ENCODE results near the gene SPANXB1.
"Not testable (repeated sequence)": the region's sequence is repeated elsewhere in the genome, so short reads cannot be mapped to it uniquely, and the experiment has no call there.

Gene SPANXB1, protein sequence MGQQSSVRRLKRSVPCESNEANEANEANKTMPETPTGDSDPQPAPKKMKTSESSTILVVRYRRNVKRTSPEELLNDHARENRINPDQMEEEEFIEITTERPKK

DNA sequence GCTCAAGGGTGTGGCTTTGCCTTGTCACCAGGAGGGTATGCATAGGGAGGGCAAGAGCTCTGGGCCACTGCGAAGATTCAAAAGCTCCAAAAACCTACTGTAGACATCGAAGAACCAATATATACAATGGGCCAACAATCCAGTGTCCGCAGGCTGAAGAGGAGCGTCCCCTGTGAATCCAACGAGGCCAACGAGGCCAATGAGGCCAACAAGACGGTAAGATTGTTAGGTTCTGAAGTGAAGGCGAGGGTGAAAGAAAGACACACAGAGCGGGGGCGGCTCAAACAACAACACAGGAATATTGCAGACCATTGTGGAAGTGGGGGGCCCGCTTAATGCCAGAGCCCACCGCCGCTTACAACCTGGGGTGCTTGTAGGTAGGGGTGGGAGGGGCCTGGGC is at the start of gene SPANXB1:
SPANXB1 (plus strand) TSS at position 27 of the 400 bp plus-strand sequence; CDS start at position 127, 100 bp downstream.
- not testable (repeated sequence) for H3K27ac ChIP-seq (ENCODE audit: low read length); H3K4me3 ChIP-seq (ENCODE audit: low read length); H3K36me3 ChIP-seq (ENCODE audit: control insufficient read depth, low read depth, low read length); H3K4me1 ChIP-seq (ENCODE audit: control insufficient read depth, low read depth, low read length); H3K27me3 ChIP-seq (ENCODE audit: control insufficient read depth, insufficient read depth, low read length); H3K9ac ChIP-seq (ENCODE audit: low read length)
- peaks cover 15% of the 10 kb centered on the region for H3K9me3 ChIP-seq (ENCODE audit: control insufficient read depth, low read depth, low read length)

GRCh38 chrX:140967036-140967435 is 35.4 kb upstream of the SPANXB1 start:
- no peaks in the 10 kb centered on the region for H3K36me3 ChIP-seq (ENCODE audit: control insufficient read depth, low read depth, low read length)
- H3K27ac ChIP-seq (ENCODE audit: low read length) = no peak overlapping the region
- no peak overlapping the region for H3K4me3 ChIP-seq (ENCODE audit: low read length)
- H3K27me3 ChIP-seq (ENCODE audit: control insufficient read depth, insufficient read depth, low read length) = no peaks in the 10 kb centered on the region
- H3K9ac ChIP-seq (ENCODE audit: low read length) = no peak overlapping the region
- peaks cover 11% of the 10 kb centered on the region for H3K9me3 ChIP-seq (ENCODE audit: control insufficient read depth, low read depth, low read length)
- no peaks in the 10 kb centered on the region for H3K4me1 ChIP-seq (ENCODE audit: control insufficient read depth, low read depth, low read length)

- Histone ChIP-seq H3K4me3 (ENCODE audit: low read length) (no peak overlapping the region), H3K9ac (ENCODE audit: low read length) (no peak overlapping the region), H3K27me3 (ENCODE audit: control insufficient read depth, insufficient read depth, low read length) (no peaks in the 10 kb centered on the region), H3K4me1 (ENCODE audit: control insufficient read depth, low read depth, low read length) (no peaks in the 10 kb centered on the region), H3K36me3 (ENCODE audit: control insufficient read depth, low read depth, low read length) (no peaks in the 10 kb centered on the region), H3K27ac (ENCODE audit: low read length) (no peak overlapping the region), H3K9me3 (ENCODE audit: control insufficient read depth, low read depth, low read length) (peaks cover 12% of the 10 kb centered on the region)
Measured at GRCh38 chrX:140971099-140971795, 31.1 kb upstream of the SPANXB1 start.

DNA sequence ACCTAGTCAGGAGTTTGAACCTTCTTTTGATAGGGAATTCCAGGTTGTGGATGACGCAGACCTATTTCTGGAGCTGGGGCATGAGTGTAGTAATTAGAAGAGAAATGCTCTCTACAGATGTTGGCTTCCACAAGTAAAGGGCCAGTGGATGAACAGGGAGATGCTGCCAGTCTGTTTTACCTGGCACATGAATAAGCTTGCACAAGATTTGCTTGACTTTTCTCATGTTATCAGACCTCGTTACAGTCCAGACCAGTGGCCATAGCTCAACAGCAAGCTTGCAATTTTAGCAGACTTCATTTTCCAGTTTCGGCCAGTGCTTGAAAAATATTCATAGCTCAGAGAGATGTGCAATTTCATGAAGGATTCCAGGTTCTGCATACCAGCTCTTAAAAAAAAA is 26.9 kb upstream of the SPANXB1 start:
- peaks cover 13% of the 10 kb centered on the region for H3K9me3 ChIP-seq (ENCODE audit: control insufficient read depth, low read depth, low read length)
- H3K9ac ChIP-seq (ENCODE audit: low read length) = no peak overlapping the region
- H3K27me3 ChIP-seq (ENCODE audit: control insufficient read depth, insufficient read depth, low read length) = no peaks in the 10 kb centered on the region
- H3K36me3 ChIP-seq (ENCODE audit: control insufficient read depth, low read depth, low read length) = no peaks in the 10 kb centered on the region
- no peak overlapping the region for H3K4me3 ChIP-seq (ENCODE audit: low read length)
- no peak overlapping the region for H3K27ac ChIP-seq (ENCODE audit: low read length)
- no peaks in the 10 kb centered on the region for H3K4me1 ChIP-seq (ENCODE audit: control insufficient read depth, low read depth, low read length)

DNA sequence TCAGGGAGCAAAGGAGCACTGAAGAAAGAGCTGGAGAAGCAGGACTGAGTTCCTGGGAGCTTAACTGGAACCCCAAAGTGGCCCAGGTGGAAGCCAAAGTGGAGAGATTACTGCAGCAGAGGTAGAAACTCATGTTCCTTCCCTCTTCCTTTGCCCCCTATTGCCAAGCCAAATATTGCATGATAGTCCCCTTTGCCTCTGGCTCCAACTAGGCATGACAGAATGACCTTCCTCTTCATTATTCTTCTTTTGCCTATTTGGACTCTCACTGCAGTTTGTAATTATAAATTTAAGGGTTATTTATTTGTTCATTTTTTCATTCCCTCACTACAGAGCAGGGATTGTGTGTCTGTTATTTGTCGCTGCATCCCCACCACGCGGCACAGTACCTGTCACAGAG is 22.1 kb upstream of the SPANXB1 start:
- H3K9me3 ChIP-seq (ENCODE audit: control insufficient read depth, low read depth, low read length) = peaks cover 14% of the 10 kb centered on the region
- H3K4me1 ChIP-seq (ENCODE audit: control insufficient read depth, low read depth, low read length) = no peaks in the 10 kb centered on the region
- no peak overlapping the region for H3K9ac ChIP-seq (ENCODE audit: low read length)
- no peak overlapping the region for H3K4me3 ChIP-seq (ENCODE audit: low read length)
- no peak overlapping the region for H3K27ac ChIP-seq (ENCODE audit: low read length)
- no peaks in the 10 kb centered on the region for H3K27me3 ChIP-seq (ENCODE audit: control insufficient read depth, insufficient read depth, low read length)
- no peaks in the 10 kb centered on the region for H3K36me3 ChIP-seq (ENCODE audit: control insufficient read depth, low read depth, low read length)

GRCh38 chrX:140983730-140984129 is 18.7 kb upstream of the SPANXB1 start:
- no peak overlapping the region for H3K27ac ChIP-seq (ENCODE audit: low read length)
- no peaks in the 10 kb centered on the region for H3K4me1 ChIP-seq (ENCODE audit: control insufficient read depth, low read depth, low read length)
- peaks cover 16% of the 10 kb centered on the region for H3K9me3 ChIP-seq (ENCODE audit: control insufficient read depth, low read depth, low read length)
- H3K27me3 ChIP-seq (ENCODE audit: control insufficient read depth, insufficient read depth, low read length) = no peaks in the 10 kb centered on the region
- H3K4me3 ChIP-seq (ENCODE audit: low read length) = no peak overlapping the region
- H3K36me3 ChIP-seq (ENCODE audit: control insufficient read depth, low read depth, low read length) = no peaks in the 10 kb centered on the region
- no peak overlapping the region for H3K9ac ChIP-seq (ENCODE audit: low read length)

DNA sequence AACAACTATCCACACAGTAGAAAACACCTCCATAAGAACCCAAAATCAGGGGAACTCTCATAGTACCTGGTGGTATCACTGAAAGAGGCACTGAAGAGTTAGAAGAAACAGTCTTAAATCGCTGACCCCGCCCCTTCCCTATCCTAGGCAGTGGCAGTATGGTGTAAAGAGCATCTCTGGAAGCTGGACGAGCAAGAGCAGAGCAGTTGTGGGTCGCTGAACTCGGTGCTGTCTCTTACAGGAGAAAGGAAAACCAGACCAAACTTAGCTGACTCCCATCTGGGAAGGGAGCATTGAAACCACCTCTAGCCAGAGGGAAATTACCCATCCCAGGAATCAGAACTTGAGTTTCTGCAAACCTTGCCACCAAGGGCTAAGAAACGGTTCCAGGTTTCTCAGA is 2.8 kb downstream of the SPANXB1 start:
- H3K36me3 ChIP-seq (ENCODE audit: control insufficient read depth, low read depth, low read length); H3K4me3 ChIP-seq (ENCODE audit: low read length); H3K27ac ChIP-seq (ENCODE audit: low read length): not testable (repeated sequence)

DNA sequence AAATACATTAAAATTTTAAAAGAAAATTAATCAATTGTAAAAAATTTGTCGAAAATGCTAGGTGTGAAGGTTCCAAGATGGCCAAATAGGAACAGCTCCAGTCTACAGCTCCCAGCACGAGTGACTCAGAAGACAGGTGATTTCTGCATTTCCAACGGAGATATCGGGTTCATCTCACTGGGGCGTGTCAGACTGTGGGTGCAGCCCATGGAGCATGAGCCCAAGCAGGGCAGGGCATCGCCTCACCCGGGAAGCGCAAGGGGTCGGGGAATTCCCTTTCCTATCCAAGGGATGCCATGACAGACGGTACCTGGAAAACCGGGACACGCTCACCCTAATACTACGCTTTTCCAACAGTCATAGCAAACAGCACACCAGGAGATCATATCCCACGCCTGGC is 41.9 kb downstream of the SPANXB1 start:
- H3K27me3 ChIP-seq (ENCODE audit: control insufficient read depth, insufficient read depth, low read length); H3K36me3 ChIP-seq (ENCODE audit: control insufficient read depth, low read depth, low read length); H3K27ac ChIP-seq (ENCODE audit: low read length); H3K4me3 ChIP-seq (ENCODE audit: low read length); H3K9me3 ChIP-seq (ENCODE audit: control insufficient read depth, low read depth, low read length); H3K4me1 ChIP-seq (ENCODE audit: control insufficient read depth, low read depth, low read length); H3K9ac ChIP-seq (ENCODE audit: low read length): not testable (repeated sequence)

More for the DNA sequence above, 2.8 kb downstream of the SPANXB1 start:
- peaks cover 15% of the 10 kb centered on the region for H3K9me3 ChIP-seq (ENCODE audit: control insufficient read depth, low read depth, low read length)
- not testable (repeated sequence) for H3K4me1 ChIP-seq (ENCODE audit: control insufficient read depth, low read depth, low read length); H3K9ac ChIP-seq (ENCODE audit: low read length); H3K27me3 ChIP-seq (ENCODE audit: control insufficient read depth, insufficient read depth, low read length)

DNA sequence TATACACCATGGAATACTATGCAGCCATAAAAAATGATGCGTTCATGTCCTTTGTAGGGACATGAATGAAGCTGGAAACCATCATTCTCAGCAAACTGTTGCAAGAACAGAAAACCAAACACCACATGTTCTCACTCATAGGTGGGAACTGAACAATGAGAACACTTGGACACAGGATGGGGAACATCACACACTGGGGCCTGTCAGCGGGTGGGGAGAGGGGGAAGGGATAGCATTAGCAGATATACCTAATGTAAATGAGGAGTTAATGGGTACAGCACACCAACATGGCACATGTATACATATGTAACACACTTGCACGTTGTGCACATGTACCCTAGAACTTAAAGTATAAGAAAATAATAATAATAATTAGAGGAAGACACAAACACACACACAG is 47.5 kb downstream of the SPANXB1 start:
- H3K27ac ChIP-seq (ENCODE audit: low read length); H3K36me3 ChIP-seq (ENCODE audit: control insufficient read depth, low read depth, low read length); H3K9me3 ChIP-seq (ENCODE audit: control insufficient read depth, low read depth, low read length); H3K4me3 ChIP-seq (ENCODE audit: low read length); H3K27me3 ChIP-seq (ENCODE audit: control insufficient read depth, insufficient read depth, low read length); H3K9ac ChIP-seq (ENCODE audit: low read length); H3K4me1 ChIP-seq (ENCODE audit: control insufficient read depth, low read depth, low read length): not testable (repeated sequence)

- not testable (repeated sequence) for H3K4me1 ChIP-seq (ENCODE audit: control insufficient read depth, low read depth, low read length); H3K27me3 ChIP-seq (ENCODE audit: control insufficient read depth, insufficient read depth, low read length); H3K9ac ChIP-seq (ENCODE audit: low read length); H3K36me3 ChIP-seq (ENCODE audit: control insufficient read depth, low read depth, low read length); H3K27ac ChIP-seq (ENCODE audit: low read length); H3K4me3 ChIP-seq (ENCODE audit: low read length); H3K9me3 ChIP-seq (ENCODE audit: control insufficient read depth, low read depth, low read length)
Measured at GRCh38 chrX:141052098-141052497, 49.7 kb downstream of the SPANXB1 start.
